HG03097 (cell line): ENCODE results near the gene PCSK6.
"Not testable (repeated sequence)": the region's sequence is repeated elsewhere in the genome, so short reads cannot be mapped to it uniquely, and the experiment has no call there.

Experiments
- ATAC-seq: cut with Tn5 transposase; IDR thresholded peaks from one replicate; pipeline ENCODE4 v1.9.1; 2021; ENCODE audit not compliant: unreplicated experiment, low FRiP score

The PCSK6 gene

DNA sequence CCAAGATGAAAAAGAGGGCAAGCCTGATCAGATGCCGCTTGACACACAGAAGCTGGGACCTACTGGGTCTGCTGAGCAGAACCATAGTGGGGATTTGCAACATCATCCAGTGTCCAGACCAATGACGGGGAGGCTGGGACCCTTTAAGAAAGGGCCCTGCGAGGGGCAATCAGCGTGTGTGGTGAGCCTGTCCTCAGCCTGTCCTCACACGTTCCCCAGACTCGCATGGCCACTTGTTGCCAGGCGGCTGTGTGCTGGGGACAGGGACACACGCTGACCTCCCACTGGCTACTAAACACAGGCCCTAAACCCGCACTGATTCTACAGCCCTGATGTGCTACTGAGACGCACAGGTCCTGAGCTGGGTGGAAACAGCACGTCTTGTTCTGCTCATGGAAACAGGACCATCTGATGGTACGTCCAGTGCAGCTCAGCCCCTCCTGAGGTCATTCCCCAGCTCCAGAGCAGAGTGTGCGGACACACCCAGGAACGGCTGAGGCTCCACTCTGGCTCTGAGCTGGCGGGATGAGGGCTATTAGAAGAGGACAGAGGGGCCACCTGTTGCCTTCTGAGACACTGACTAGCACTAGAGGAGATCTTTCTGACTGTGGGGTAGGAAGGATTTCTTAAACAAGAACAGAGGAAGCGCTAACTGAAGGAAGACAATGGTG is 24.4 kb downstream of the PCSK6 start:
- ATAC-seq, result no peak

DNA sequence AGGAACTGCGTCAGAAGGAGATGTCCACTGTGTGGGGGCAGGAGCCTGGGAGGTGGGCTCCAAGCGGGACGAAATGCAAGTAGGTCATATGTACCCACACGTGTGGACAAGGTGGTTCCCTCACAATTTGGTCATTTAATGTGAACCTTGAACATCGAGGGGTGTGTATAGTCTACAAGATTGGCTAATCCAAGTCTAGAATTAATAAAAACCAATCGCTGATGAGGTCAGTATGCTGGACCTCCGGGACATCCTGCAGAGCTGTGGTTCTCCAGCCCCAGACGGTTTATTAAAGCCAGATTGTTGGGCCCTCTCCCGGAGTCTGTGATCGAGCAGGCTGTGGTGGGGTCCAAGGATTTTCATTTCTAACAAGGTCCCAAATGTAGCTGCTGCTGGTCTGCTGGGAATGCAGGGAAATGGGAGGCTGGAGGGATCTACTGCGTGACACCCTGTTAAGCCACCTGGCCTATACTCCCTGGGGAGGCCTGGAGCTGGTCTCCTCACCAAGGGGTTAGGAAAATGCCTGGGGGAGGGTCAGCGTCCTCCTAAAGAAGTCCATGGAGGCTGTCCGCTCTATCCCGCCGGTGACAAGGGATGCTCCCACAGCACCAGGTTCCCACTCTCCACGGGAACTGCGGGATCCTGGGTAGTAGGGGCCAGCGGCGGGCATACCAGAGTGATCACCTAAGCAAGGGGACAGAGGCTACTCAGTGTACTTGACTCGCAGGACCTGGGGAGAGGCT is 25.1 kb downstream of the PCSK6 start:
- ATAC-seq, result no peak

GRCh38 chr15:101463696-101464095 is 25.8 kb downstream of the PCSK6 start:
- ATAC-seq, result not testable (repeated sequence)

DNA sequence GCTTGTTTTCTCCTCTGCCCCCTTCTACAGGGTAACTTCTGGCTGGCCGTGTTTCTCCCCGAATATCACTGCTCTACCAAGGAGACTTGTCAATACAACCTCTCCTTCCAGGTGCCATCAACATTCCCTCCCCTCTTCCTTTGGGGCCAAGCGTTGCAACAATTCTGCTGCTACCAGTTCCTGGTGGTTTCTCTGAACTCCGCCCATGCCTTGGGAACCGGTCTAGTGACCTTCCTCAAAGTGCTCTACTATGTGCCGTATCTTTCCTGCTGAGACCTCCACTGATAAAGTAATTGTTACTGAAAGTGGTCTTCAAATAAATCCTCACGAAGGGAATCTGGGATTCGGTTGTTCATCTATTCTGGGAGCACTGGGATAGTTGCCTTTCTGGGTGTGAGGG is 26.2 kb downstream of the PCSK6 start:
- no peak for ATAC-seq

GRCh38 chr15:101461097-101461496 is 28.4 kb downstream of the PCSK6 start:
- ATAC-seq, result no peak

DNA sequence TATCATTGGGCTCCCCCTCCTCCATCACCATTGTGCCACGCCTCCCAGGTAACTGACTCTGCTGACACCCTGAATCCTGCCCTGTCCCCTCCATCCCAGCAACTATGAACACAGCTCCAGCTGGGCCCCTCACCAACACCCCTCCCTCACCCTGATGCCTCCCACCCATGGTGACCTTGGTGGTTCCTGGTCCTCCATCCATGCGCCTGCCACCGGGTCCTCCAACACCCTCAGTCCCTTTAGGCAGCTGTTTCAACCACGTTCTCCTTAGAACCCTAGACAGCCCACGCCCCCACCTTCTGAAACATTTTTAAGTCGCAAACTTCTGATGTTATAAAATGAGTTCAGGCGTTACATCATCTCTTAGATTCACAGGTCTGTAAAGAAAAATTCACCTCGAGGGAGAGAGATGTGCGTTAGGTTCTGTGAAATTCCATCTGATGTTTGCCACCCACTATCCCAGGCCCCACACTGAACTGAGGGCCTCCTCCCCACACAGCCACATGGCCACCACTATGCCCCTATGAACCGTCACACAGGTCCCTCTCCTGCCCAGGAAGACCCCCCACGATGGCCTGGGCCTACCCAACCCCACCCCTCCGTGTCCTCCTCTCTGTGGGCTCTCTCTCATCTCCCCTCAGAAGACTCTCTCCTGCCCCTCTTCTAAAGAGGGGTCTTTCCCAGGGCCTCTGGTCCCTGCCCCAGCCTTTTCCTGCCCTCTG is 29.8 kb downstream of the PCSK6 start:
- no peak for ATAC-seq

- ATAC-seq, result no peak
Measured at GRCh38 chr15:101458908-101459578, 30.5 kb downstream of the PCSK6 start.

DNA sequence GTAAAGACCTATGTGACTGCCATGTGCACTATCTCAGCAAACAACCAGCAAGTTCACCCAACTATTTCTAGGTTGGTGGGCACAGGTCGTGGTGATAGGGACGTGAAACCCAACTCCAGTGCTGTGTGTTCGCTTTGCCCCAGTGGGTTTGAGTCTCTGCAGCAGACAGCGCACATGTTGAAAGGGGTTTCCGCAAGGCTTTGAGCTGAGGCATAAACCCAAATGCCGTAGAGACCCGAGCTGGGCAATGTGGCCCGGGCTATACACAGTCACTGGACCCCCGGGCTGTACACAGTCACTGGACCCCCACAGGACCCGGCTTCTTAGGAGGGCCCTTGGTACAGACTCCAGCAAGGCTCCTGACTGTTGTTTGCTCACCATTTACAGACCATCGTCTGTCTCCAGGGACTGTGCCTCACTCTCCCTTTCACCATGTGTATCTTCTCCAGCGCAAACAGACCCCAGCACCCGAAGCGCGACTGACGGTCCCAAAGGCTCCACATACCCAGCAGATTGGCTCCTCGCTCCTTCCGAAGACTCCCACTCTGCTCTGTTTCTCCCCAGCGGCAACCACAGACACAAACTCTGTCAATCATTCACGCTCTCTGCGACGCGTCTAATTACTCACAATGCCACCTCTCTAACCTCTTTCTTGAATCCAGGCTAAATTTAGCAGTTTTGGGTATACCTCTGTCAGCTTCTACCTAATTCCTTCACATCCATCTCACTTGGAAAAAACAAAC is 31.2 kb downstream of the PCSK6 start:
- no peak for ATAC-seq

DNA sequence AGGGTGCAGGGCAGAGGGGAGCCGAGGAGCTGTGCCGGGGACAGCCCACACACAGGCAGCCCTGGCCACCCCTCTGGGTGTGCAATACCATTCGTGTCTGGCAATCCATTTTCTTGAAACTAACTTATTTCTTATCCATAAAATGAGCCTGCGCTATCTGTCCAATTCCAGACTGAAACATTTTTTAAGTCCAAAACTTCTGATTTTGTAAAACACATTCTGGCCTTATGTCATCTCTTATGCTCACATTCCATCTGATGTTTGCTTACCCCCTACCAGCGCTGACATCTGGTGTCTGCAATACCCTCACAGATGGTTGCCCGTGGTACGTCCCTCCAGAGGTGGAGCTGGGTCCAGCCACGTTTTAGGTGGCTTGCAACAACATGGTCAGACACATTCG is 31.8 kb downstream of the PCSK6 start:
- no peak for ATAC-seq

- ATAC-seq, result no peak
Measured at GRCh38 chr15:101456057-101456739, 33.3 kb downstream of the PCSK6 start.

DNA sequence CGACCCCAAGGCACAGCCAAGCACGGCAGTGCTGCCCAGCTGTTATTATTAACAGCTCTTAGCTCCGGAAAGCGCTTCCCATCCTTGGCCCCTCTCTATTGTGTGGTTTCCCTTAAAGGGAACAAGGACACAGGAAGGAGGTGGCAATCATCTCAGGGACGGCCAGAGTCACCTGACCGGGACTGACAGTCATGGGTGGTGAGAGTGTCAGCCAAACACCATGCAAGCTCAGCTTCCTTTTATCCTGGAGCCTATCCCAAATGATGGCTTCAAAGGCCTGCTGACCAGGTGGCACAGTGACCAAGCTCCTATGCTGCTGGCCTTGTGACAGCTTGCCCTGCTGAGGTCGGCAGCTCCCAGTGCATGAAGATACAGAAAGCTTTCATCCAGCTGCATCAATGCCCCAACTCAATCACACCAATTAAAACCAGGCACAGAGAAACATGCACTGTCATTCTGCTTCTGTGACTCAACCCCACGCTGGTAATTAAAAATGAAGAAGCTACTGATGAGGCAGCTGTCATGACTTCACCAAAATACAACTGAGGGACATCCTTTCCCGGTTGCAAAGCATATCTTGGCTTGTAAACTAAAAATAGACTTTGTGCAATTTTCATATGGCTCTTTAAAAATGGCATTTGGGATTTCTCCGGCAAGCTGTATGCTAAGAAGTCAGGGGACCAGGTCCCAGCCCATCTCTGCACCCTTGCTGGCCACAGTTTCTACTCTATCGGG is 34.0 kb downstream of the PCSK6 start:
- no peak for ATAC-seq

- not testable (repeated sequence) for ATAC-seq
Measured at GRCh38 chr15:101454781-101455180, 34.7 kb downstream of the PCSK6 start.

DNA sequence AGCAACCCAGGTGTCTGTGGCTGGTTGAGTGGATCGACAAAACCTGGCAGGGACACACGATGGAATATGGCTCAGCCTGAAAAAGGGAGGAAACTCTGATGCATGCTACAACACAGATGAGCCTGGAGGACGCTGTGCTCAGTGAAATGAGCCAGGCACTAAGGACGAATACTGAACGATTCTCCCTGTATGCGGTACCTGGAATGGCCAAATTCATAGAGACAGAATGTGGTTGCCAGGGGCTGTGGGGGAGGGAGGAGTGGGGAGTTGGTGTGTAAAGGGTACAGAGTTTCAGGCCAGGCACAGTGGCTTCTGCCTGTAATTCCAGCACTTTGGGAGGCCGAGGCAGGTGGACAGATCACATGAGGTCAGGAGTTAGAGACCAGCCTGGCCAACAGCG is 35.1 kb downstream of the PCSK6 start:
- ATAC-seq, result no peak

- no peak for ATAC-seq
Measured at GRCh38 chr15:101453123-101454120, 36.1 kb downstream of the PCSK6 start.

DNA sequence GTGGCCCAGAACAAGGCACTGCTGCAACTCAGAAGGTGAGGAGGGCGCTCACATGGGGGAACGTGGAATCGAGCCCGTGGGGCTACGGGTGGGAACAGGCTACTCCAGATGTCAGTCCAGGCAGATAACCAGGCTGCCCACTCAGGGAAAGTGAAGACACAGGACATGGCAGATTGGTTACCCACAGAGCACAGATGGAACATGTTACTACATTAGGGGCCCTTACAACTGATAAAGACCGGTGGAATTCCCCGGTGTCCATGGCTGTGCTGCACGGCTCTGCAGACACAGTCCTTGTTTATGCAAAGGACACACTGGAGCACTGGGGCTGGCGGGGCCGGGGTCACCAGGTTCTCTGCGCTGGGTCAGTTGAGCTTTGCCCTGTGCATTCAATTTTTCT is 36.9 kb downstream of the PCSK6 start:
- no peak for ATAC-seq

DNA sequence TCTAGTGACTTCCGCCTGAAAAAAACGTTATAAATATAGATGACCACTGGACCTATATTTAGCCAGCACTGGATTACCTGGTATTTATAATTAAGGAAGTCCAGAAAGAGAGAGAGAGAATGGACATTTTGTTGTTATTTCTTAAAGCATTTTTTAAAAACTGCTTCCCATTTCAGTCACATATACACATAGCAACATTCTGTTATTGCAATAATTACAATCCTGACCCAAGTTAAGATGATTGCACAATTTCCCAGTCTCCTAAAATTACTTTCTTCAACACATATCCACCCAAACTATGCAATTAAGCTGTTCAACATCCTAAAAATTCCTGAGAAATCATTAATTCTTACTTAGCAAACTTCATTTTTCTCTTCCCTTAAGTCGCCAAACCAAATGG is 37.7 kb downstream of the PCSK6 start:
- no peak for ATAC-seq

- ATAC-seq, result no peak
Measured at GRCh38 chr15:101451266-101451799, 38.2 kb downstream of the PCSK6 start.
